Fibroblast of the aortic adventitia (primary cell): Measurements from ENCODE around the gene CAPN11. TPM values are rescaled to one million over a fixed set of nuclear protein-coding genes. Genes with fewer than 3 reads are reported as not detected.
"Not testable (repeated sequence)": the region's sequence is repeated elsewhere in the genome, so short reads cannot be mapped to it uniquely, and the experiment has no call there.

Source experiments
- DNase-seq: peaks from one replicate; pipeline ENCODE4 v3.0.0-alpha.2; 2010; ENCODE audit warnings: low read depth
- H3K4me3 ChIP-seq: 2 replicates; pipeline ENCODE4 v1.5.1; 2011; ENCODE audit warnings: low read depth, mild to moderate bottlenecking, control low read depth, low read length, moderate library complexity
- total RNA-seq: library from RNA; depleted of rRNA; stranded (reverse); fragments of >200 nt; gene quantifications from 2 replicates; pipeline ENCODE4 v1.2.3, GENCODE V29; 2012; ENCODE audit warnings: low replicate concordance
- TF ChIP-seq, protein P1 (sequence below): IDR thresholded peaks from 2 replicates; pipeline ENCODE4 v1.5.1; 2011; ENCODE audit warnings: mild to moderate bottlenecking, low read length, control low read depth, inconsistent platforms; ENCODE audit not compliant: insufficient read depth

The CAPN11 gene
- total RNA-seq, 1 donor = not detected

DNA sequence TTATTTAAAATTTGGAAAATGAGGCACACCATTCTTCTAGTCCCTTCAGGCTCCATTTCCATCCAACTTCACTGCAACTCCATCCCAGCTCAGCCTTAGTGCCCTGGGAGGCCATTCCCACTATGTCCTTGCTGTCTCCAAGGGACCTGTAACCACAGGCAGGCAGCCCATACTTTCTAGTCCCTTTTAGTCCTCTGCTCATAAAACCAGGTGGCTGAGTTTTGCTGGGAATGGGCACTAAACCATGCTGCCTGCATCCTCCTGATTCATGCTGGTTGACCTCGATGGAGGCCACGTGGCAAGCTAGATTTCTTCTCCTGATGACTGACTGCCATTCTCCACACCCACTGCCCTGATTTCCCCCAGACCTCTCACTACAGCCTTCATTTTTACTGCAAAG lies 30.6 kb downstream of the CAPN11 start:
- H3K4me3 ChIP-seq = no peak overlapping the region
- TF ChIP-seq, protein P1, sequence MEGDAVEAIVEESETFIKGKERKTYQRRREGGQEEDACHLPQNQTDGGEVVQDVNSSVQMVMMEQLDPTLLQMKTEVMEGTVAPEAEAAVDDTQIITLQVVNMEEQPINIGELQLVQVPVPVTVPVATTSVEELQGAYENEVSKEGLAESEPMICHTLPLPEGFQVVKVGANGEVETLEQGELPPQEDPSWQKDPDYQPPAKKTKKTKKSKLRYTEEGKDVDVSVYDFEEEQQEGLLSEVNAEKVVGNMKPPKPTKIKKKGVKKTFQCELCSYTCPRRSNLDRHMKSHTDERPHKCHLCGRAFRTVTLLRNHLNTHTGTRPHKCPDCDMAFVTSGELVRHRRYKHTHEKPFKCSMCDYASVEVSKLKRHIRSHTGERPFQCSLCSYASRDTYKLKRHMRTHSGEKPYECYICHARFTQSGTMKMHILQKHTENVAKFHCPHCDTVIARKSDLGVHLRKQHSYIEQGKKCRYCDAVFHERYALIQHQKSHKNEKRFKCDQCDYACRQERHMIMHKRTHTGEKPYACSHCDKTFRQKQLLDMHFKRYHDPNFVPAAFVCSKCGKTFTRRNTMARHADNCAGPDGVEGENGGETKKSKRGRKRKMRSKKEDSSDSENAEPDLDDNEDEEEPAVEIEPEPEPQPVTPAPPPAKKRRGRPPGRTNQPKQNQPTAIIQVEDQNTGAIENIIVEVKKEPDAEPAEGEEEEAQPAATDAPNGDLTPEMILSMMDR = no peak
- no peak for DNase-seq

DNA sequence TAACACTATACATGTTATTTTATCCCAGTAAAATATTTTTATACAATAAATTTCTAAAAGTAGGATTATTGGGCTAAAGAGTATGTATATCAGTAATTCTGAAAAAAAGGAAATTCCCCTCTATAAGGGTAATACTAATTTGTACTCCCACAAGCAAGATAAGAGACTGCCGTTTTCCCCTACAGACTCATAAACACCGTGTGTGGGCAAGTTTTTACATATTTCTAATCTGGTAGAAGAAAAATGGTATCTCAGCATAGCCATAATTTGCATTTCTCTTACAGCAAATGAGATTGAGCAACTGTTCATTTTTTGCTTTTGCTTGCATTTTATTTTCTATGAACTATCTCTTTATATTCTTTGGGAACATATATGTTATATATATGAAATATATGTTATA lies 32.1 kb downstream of the CAPN11 start:
- no peak for DNase-seq
- no peak overlapping the region for H3K4me3 ChIP-seq
- TF ChIP-seq, protein P1 = no peak

DNA sequence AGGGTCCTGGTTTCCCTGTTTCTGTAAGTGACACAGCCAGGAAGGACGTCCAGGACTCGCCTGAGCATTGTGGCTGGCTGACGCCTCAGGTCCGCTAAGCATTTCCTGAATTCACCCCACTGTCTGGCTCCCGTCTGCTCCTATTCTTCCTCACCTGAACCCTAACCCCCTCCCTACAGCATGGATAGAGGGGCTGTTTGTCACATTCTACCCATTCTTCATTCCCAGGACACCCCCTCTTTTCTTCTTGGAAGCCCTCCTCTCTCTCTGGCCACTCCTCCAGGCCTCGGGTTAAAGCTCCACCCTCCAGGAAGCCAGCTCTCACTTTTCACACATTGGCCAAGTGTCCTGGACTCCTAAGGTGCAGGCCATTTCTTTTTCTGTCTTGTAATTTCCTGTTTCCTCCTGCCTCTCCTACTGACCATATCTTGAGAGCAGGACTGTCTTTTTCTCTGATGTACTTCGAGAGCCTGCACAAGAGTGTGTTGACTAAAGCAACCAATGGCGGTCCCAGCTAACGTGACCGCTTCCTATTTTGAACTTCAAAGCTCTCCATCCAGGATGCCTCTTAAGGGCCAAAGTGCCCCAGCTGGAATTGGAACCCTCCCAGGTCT lies 33.9 kb downstream of the CAPN11 start:
- TF ChIP-seq, protein P1 = no peak
- H3K4me3 ChIP-seq = no peak overlapping the region
- no peak for DNase-seq

DNA sequence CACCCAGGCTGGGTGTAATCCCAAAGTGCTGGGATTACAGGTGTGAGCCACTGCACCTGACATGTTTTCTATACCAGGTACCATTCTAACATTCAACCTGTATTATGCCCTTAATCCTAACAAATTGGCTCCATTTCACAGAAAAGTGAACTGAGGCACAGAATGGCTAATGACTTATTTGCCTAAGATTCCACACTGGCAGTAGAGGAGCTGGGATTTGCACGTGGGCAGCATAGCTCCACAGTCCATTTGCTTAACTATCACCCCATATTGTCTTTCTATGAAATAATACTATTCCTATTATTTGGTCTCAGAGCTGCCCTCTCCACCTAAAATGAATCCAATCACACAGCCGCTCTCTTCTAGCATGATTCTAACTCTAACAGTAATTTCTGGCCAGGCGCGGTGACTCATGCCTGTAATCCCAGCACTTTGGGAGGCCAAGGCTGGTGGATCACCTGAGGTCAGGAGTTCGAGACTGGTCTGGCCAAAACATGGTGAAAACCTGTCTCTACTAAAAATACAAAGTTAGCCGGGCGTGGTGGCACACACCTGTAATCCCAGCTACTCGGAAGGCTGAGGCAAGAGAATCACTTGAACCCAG lies 34.8 kb downstream of the CAPN11 start:
- no peak for DNase-seq
- H3K4me3 ChIP-seq = no peak overlapping the region
- TF ChIP-seq, protein P1 = no peak

DNA sequence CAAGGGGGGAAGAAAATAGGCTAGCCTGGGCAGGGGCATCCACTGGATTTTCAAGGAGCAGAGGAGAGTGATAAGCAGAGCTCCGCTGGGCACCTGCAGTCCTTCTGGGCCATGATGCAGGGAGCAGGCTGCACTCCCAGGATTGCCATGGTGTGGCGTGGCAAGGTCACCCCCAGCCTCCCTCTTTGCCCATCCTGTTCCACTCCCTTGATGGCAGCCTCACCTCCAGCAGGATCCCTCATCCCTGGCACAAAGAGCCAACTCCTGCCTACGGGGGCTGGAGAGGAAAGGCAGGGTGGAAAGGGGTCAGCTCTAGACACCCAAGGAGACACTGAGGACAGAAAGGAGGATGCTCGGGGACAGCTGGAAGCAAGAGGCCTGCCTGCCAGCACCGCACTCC lies 35.7 kb downstream of the CAPN11 start:
- TF ChIP-seq, protein P1 = no peak
- no peak overlapping the region for H3K4me3 ChIP-seq
- no peak for DNase-seq

DNA sequence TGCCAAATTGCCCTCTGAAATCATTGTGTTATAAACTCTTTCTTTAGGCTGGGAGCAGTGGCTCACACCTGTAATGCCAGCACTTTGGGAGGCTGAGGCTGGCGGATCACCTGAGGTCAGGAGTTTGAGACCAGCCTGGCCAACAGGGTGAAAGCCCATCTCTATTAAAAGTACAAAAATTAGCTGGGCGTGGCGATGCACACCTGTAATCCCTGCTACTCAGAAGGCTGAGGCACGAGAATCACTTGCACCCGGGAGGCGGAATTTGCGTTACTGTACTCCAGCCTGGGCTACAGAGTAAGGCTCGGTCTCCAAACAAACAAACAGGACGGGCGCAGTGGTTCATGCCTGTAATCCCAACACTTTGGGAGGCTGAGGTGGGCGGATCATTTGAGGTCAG lies 37.7 kb downstream of the CAPN11 start:
- DNase-seq, H3K4me3 ChIP-seq: not testable (repeated sequence)

DNA sequence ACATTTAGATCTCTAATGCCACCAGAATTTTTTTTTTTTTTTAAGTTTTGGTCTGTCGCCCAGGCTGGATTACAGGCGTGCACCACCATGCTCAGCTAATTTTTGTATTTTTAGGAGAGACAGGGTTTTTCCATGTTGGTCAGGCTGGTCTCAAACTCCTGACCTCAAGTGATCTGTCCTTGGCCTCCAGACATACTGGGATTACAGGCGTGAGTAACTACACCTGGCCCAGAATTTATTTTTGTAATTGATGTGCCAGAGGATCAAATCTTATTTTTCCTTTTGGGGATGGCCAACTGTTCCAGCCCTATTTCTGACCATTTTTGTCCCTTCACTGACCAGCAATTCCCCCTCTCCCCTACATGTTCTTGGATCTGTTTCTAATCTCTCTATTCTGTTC lies 40.1 kb downstream of the CAPN11 start:
- no peak for DNase-seq
- TF ChIP-seq, protein P1 = no peak
- no peak overlapping the region for H3K4me3 ChIP-seq
